Endothelial cell of umbilical vein (primary cell): ENCODE measurements around the gene SLC16A7.

ENCODE experiments used
- MYC ChIP-seq: IDR thresholded peaks from one replicate; pipeline ENCODE4 v1.6.1; 2011; ENCODE audit warnings: mild to moderate bottlenecking, low read depth, low read length
- POLR2AphosphoS5 ChIP-seq: IDR thresholded peaks from 2 replicates; pipeline ENCODE4 v1.6.1; 2012; ENCODE audit warnings: low read depth, mild to moderate bottlenecking, control low read depth, low read length, moderate library complexity; ENCODE audit not compliant: insufficient read depth
- TF ChIP-seq, protein P1 (sequence below), 2 donors: IDR thresholded peaks; 1 replicate in 1 of 2; 2 replicates in 1 of 2; pipeline ENCODE4 v1.5.1; 2011; ENCODE audit warnings: low read length in 2 of 2, mild to moderate bottlenecking in 2 of 2, moderate library complexity in 2 of 2, control low read depth in 1 of 2, inconsistent platforms in 1 of 2, low read depth in 1 of 2; ENCODE audit not compliant: insufficient read depth in 1 of 2; ENCODE audit errors: extremely low read depth in 1 of 2
- TF ChIP-seq, protein P2 (sequence below): IDR thresholded peaks from 2 replicates; pipeline ENCODE4 v1.6.1; 2011; ENCODE audit not compliant: insufficient read depth, insufficient read length

DNA sequence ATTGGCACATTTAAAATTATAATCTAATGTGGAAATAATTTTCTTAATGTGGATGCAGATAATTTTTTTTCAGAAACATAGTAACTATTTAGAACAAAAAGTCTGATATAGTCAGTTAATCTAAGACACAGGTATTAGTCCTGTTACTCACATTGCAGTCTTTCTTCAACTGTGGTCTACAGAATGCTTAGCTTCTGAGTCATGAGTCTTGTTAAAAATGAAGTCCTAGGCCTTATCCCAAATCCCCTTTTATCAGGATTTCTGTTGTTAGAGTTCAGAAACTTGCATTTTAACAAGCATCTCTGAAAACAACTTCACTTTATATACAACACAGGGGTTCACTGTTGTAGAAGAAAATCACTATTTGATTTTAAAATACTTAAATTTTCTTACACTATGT, 112.2 kb downstream of the SLC16A7 start:
- TF ChIP-seq MYC (no peak), POLR2AphosphoS5 (no peak)
- TF ChIP-seq, protein P1, sequence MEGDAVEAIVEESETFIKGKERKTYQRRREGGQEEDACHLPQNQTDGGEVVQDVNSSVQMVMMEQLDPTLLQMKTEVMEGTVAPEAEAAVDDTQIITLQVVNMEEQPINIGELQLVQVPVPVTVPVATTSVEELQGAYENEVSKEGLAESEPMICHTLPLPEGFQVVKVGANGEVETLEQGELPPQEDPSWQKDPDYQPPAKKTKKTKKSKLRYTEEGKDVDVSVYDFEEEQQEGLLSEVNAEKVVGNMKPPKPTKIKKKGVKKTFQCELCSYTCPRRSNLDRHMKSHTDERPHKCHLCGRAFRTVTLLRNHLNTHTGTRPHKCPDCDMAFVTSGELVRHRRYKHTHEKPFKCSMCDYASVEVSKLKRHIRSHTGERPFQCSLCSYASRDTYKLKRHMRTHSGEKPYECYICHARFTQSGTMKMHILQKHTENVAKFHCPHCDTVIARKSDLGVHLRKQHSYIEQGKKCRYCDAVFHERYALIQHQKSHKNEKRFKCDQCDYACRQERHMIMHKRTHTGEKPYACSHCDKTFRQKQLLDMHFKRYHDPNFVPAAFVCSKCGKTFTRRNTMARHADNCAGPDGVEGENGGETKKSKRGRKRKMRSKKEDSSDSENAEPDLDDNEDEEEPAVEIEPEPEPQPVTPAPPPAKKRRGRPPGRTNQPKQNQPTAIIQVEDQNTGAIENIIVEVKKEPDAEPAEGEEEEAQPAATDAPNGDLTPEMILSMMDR (IDR thresholded peaks at IDR 0.05; ENCODE audit: extremely low read depth in 1 of 2, insufficient read depth in 1 of 2, low read depth in 1 of 2, low read length in 2 of 2) = no peak
- TF ChIP-seq, protein P2, sequence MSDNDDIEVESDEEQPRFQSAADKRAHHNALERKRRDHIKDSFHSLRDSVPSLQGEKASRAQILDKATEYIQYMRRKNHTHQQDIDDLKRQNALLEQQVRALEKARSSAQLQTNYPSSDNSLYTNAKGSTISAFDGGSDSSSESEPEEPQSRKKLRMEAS = no peak
